NCI-H2029 treated with DMSO at 0.1 percent for 48 hours (cell line): Measurements from ENCODE around the gene NNT.
A peak's percentile ranks its signal among the peaks of the same experiment; 100 is the strongest.
"Not testable (repeated sequence)": the region's sequence is repeated elsewhere in the genome, so short reads cannot be mapped to it uniquely, and the experiment has no call there.

Source experiments
- DNase-seq: peaks from one replicate; lab custom pipeline; 2025; lab: John Stamatoyannopoulos, UW

NNT gene

DNA sequence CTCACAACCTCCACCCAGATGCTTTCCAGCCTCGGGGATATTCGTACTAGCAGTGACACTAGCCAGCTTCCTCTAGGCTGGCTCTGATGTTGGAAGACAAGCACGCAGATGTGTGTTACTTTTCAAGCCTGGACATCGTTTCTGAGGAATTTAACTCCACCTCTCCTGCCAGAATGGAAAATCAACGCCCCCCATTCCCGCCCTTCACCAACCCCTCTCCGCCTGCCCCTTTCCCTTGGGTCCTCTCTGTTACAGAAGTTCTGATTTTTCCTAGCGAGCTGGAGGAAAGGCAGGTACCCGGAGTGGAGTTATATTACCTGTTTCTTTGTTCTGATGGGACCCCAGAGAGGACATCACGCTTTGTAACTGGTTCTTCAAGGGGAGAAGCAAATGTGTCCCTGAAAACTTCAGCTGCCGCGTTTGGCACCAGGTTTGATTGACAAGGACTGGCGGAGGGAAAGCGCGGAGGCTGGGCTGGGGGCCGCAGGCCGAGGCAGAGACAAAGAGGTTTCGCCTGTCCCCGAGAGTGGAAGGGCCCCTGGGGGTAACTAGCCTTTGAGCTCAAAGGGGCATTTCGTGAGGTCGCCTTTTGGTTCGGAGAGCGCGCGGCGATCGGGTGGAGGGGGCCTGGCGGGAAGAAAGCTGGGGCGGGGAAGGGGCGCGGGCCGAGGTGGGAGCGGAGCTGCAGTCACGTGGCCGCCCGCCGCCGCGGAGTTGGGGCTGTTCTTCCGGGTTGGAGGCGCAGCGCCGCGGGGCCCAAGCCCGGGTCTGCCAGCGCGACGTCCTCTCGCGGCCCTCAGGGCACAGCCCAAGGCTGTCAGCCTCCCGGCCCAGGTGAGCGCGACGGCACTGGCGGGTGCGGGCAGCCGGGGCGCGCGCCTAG lies at the start of gene NNT:
NNT (plus strand) TSS at position 720 of the 883 bp plus-strand sequence. CDS start 6,016 bp downstream, outside the sequence.
- DNase-seq: peak; percentile 41

DNA sequence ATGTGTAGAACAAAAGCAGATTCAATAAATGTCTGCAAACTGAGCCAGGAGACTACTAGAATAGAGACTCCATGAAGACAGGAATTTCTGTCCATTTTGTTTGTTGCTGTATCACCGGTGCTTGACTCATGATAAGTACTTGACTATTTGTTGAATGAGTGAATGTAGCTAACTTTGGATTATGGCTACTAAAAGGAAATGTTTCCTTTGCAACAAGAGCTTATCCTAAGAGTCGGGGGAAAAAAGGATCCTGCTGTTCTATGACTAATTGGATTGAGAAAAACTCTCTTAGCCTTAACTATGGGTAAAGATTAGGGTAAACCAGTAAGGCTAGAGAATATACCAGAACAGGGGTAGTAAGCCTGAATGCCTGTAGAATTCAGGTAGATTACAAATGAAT lies 49.6 kb upstream of the NNT start:
- DNase-seq: no peak

DNA sequence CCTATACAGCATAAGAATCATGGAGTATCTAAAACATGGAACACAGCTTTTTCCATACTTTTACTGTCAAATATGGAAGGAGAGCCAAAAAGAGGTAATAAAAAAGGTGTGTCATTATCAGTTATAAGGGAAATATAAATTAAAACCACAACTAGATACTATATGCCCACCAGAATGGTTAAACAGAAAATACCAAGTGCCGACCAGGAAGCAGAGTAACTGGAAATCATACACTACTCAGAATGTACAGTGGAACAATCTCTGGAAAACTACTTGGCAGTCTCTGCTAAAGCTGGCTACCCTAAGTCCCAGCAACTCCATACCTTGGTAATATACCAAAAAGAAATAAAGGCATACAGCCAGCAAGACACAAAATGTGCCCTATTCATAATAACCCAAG lies 48.5 kb upstream of the NNT start:
- DNase-seq: no peak

DNA sequence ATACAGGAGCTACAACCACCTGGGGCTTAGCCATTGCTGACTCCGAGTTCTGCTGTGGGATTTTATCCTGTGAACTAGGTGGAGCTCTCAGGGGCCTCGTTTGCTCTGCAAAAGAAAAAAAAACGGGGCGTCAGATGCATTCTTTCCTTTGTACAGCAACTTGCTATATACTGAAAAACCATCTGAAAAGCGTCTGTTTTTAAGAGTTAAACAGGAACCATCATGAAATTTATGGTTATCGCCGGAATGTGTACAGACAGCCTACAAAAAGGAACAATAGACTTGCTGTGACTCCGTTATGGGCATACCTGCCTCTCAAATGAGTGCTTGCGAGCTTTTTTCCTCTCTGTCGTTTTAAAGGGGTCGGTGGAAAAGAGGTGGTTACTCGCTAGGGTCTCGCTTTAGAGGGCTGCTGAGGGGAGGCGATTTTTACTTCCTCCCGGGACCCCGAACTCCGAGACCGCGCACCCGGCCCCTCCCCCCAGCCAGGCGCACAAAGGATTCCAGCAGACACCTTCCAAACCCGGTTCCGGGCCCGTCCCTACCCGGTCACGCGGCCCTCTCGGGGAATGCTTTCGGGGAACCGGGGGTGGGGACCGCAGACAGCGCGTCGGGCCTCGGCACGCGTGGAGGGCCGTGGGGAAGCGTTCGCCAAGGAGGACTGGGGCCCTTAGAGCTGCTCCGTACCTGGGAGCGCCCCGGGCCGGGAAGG lies 46.9 kb upstream of the NNT start:
- DNase-seq: peak; percentile 42

DNA sequence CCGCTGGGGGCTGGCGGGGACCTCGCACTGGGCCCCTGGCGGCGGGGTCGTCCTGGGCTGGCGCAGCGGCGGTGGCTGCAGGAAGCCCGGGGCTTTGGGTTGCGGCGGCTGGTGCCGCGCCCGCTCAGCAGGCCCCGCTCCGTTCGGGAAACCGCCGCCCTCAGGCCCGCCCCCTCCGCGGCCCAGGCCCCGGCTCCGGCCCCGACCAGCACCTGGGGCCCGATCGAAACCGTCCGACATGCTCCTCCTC lies 46.4 kb upstream of the NNT start:
- not testable (repeated sequence) for DNase-seq

DNA sequence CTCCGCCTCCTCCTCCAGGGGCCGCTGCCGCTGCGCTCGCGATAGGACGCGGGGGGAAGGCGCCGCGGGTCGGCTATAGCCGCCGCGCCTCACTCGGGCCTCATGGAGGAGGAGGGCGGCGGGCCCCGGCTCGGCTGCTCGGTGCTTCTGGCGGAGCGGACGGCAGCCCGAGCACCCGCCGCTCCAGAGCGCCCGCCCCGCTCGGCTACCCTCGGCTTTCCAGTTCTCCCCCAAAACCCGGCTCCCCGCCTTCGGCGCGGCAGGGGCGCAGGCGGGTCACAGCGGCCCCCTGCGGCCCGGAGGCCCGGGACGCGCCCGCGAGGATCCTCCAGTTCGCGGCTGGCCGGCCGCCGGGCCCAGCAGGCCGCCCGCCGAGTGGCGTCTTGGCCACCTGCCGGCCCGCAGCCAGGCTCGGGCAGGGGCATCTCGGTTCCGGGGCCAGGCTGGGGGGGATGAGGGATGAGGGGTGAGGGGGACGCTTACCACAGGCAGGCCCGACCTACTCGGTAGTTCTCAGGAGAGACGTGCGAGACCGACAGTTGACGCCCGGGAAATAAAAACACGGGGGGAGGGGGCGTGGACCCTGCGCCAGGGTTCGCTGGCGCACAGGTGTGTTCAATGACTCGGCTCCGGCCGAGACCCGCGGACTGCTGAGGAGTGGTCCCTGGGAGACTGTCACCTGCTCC lies 46.0 kb upstream of the NNT start, which contains the start of gene PAIP1:
PAIP1 (minus strand) TSS at position 221 of the 686 bp plus-strand sequence. CDS start 231 bp downstream, outside the sequence.
- no peak for DNase-seq

DNA sequence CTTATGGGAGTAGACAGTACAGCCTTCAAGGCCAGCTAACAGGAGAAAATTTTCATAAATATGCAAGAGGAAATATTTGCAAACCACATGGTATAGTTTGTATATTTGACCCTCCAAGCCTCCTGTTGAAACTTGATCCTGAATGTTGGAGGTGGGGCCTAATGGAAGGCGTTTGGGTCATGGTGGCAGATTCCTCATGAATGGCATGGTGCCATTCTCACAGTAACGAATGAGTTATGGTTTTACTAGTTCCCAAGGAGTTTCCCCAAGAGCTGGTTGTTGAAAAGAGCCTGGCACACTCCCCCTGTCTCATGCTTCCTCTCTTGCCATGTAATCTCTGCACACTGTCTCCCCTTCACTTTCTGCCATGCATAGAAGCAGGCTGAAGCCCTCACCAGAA lies 42.9 kb upstream of the NNT start:
- DNase-seq: no peak

DNA sequence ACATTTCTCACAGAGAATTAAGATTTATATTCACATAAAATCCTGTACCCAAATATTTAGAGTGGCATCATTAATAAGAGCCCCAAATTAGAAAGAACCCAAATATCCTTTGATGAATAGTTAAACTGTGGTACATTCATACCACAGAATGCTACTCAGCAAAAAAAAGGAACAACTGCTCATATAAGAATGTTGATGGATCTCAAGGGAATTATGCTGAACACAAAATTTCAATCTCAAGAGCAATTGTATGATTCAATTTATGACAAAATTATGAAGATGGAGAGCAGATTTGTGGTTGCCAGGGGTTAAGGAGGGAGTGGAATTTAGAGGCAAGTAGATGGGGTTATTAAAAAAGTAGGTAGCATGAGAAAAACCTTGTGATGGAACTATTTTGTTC lies 41.6 kb upstream of the NNT start:
- DNase-seq: no peak

DNA sequence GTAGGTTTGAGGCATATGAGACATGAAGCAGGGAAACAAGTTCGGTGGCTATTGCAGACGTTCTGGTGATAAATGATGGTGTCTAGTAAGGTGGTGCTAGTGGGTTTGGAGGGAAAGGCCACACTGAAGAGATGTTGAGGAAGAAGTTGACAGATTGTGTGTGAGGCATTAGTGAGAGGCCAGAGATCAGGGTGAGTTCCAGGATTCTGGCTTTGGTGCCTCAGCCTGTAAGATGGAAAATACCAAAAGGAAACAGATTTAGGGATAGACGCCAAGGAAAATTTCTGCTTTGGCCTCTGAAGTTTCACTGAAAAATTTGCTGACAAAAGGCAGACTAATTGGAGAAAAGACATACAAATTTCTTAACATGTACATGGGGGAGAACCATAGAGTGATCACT lies 39.7 kb upstream of the NNT start:
- no peak for DNase-seq

DNA sequence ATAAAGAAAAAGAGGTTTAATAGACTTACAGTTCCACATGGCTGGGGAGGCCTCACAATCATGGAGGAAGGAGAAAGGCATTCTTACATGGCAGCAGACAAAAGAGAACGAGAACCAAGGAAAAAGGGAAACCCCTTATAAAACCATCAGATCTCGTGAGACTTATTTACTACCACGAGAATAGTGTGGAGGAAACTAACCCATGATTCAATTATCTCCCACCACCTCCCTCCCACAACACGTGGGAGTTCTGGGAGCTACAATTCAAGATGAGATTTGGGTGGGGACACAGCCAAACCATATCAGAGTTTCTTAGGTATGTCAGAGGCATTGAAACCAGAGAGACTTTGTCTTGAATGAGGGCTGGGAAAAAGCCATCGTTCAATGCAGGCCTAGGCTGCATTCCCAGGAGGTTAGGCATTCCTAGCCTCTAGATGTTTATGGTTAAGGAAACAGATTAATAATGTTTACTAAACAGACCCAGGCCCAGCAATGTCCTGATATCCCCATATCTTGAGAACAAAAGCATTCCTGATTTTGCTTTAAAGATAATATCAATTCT lies 38.6 kb upstream of the NNT start:
- DNase-seq: no peak

DNA sequence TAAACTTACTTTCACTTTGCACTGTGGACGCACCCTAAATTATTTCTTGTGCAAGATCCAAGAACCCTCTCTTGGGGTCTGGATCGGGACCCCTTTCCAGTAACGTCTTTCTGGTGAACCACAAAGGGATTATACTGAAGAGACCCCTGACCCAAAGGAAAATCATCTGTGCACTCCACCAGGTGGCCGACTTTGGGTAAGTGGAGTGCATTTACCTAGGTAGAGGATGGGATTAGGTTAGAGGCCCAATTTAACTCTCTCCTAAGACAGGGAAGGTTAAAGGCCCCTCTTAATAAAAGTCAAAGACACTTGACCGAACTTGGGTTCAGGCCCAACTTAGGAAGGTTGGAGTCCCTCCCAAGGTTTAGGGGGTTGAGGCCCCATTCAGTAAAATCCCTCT lies 37.9 kb upstream of the NNT start:
- no peak for DNase-seq

DNA sequence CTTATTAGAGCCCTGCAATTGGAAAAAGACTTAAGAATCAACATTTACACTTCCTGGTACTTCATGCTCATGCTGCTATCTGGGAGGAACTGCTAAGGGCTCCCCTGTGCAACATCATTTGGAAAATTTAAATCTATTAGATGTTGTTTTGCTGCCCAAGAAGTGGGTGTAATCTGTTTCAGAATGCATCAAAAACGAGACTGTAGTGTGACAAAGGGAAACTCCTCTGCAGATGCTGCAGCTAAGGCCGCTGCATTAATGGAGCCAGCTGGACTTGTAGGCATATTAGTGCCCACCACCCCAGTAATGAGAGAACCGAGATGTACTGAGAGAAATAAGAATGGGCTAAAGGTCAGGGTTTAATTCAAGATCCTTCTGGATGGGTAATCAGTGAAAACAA lies 35.0 kb upstream of the NNT start:
- no peak for DNase-seq

DNA sequence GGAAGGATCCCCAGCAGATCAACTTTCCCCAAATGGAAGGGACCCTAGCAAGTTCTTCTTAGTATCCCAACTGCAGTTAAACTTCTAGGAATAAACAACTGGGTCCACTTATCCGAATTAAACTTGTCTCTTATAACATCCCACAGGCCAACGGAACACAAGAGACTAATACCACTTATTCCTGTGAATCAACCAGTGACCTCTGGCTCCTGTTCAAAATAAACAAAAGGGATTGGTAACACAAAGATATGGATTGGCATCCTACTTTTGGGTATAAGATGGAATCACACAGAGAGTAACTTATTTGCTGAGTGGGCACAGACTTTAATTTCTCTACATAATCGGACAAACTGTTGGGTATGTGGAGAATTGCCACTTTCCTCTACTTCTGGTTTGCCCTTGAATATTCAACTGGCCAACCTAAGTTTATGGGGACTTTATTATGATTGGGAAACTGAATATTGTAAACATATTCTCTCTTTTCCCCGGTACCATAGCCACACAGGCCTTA lies 33.7 kb upstream of the NNT start:
- DNase-seq: no peak

DNA sequence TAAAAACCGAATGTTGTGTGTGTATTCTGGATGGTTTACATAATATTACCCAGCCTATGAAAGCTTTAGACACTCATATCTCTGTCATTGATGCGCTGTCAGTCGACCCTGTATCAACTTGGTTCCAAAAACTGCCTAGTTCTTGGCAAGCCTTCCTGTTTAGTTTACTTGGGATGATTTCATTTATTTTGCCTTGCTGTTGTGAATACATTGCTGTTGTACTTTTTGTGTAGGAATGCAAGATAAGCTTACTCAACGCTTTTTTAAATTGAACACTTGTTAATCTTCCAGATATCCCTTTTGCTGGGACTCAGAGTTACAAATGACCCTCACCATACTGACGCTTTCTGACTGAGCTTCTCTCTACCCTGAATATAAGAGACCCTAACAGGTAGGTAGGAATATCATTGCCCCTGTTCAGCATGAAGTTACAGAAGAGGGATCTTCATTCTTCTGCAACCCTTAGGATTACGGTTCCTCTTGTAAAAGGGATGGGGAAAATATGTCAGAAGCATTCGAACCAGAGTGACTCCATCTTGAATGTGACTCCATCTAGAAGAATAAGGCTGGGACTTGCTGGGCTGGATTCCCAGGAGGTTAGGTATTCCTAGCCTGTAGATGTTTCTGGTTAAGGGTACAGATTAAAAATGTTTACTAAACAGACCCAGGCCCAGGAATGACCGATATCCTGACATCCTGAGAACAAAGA lies 32.4 kb upstream of the NNT start:
- no peak for DNase-seq

DNA sequence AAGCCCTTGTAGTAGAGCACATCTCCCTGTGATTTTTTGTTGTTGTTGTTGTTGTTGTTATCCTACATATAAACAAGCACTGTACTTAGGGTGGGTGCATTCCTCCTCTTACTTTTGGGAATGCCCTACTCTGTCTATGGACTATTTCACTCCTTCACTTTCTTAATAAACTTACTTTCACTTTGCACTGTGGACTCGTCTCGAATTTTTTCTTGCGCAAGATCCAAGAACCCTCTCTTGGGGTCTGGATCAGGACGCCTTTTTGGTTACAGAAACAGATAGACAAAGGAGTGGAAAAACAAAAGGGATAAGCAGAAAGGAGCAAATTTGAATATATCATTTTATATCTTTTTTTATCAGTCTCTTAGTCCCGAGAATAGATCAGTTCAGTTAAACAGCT lies 31.7 kb upstream of the NNT start:
- DNase-seq: no peak

DNA sequence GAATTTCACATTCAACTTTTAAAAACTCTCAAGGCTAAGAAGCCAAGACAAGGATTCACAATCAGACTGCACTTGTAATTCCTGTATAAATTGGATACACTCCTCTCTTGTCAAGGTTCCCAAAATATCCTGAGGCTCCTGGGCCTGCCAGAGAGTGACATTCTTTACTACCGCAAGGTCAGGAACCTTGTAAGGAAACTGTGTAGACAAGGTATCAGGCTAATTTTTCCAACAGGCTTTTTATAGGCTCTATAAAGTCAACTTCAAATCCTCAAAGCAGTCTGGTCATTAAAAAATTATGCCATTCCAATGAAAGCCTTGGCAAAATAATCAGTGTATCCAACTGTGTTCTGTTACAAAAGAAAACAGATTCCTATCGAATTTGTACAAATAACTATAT lies 30.6 kb upstream of the NNT start:
- no peak for DNase-seq

DNA sequence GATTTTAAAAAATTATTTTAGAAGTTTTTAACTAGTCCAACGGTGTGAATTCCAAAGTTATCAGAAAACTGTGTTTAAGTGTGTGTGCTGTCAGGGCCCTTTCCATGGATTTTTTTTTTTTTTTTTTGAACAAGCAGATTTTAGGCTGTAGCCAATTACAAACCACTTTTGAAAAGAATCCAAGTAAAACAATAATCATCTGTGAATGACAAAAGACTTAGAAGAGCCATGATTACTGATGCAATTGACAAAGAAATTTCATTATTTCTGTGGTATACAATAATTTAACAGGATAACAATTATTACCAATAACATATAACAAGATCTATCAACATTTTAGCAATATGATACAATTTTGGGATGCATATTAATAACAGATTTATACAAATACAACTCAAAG lies 29.9 kb upstream of the NNT start:
- DNase-seq: no peak

DNA sequence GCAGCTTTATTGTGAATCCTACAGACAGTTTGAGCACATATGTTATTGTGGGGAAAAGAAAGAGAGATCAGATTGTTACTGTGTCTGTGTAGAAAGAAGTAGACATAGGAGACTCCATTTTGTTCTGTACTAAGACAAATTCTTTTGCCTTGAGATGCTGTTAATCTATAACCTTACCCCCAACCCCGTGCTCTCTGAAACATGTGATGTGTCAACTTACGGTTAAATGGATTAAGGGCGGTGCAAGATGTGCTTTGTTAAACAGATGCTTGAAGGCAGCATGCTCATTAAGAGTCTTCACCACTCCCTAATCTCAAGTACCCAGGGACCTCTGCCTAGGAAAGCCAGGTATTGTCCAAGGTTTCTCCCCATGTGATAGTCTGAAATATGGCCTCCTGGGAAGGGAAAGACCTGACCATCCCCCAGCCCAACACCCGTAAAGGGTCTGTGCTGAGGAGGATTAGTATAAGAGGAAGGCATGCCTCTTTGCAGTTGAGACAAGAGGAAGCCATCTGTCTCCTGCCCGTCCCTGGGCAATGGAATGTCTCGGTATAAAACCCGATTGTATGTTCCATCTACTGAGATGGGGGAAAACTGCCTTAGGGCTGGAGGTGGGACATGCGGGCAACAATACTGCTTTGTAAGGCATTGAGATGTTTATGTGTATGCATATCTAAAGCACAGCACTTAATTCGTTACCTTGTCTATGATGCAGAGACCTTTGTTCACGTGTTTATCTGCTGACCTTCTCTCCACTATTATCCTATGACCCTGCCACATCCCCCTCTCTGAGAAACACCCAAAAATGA lies 22.4 kb upstream of the NNT start:
- DNase-seq: not testable (repeated sequence)

DNA sequence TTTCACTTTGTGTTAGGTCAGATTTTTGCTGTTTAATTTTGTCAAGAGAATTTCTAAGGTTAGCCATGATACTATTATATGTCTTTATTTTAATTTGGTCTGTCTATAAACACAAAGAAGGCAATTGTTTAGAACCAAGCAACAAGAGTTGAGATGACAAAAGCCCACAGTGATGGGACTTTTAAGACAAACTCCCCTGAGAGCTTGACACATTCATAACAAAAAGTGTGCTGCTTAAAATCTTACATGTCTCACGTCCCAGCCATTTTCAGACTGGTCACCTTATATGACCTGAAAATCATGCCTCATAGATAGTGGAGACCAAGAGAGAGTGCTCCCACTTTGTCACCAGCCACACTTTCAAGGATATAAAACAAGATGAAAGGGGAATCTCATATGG lies 21.6 kb upstream of the NNT start:
- DNase-seq: no peak

DNA sequence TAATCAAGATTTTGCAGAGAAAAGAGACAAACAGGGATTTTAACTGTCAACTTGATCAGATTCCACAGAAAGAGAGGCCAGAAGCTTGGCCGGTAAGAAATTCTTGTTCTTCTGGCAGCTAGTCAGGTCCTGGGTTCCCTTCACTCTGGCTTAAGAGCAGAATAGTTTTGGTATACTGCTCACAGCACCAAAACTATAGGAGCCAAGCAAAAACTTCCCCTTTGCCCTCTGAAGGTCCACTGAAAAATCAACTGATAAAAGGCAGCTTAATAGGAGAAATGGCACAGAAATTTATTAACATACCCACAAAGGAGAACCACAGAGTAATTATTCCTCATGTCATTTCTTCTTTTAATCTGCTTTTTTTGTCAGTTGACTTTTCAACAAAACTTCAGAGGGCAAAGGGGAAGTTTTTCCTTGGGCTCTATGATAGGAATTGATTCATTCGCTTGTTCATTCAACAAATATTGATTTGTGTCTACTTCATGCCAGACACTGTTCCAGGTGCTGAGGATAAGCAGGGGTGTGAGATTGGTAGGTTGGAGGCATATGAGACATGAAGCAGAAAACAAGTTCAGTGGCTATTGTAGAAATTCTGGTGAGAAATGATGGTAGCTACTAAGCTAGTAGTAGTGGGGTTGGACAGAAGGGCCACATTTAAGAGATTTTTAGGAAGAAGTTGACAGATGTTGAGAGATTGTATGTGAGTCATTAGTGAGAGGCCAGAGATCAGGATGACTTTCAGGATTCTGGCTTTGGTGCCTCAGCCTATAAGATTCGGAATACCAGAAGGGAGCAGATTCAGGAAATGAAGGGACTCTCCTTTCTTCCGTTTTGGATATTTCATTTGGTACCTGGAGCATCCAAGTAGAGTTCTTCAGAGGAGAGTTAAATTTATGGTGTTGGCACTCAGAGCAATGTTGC lies 20.6 kb upstream of the NNT start:
- DNase-seq: no peak
